MM.1S (cell line): ENCODE results near the gene MLIP.

ENCODE experiments used
- CTCF ChIP-seq: fragments of 300-600 bp; sonication (generic); IDR thresholded peaks from 2 replicates; pipeline ENCODE4 v1.5.1; 2016; ENCODE audit warnings: antibody characterized with exemption, low read length, mixed read lengths
- EZH2 ChIP-seq: fragments of 300-600 bp; sonication (generic); optimal IDR thresholded peaks from 2 replicates; pipeline ENCODE3; 2017; ENCODE audit warnings: low read depth, mild to moderate bottlenecking, antibody characterized with exemption, low read length, mixed read lengths

- TF ChIP-seq EZH2 (no peak), CTCF (no peak)
Observed at GRCh38 chr6:54142889-54143519, 31.8 kb downstream of the MLIP start.
